GM19025 (cell line): Measurements from ENCODE around the gene EXOC6B.

Source experiments
- ATAC-seq: cut with Tn5 transposase; IDR thresholded peaks from one replicate; pipeline ENCODE4 v1.9.1; 2021; ENCODE audit warnings: mild to moderate bottlenecking, low read depth, moderate library complexity; ENCODE audit not compliant: unreplicated experiment

Gene EXOC6B

DNA sequence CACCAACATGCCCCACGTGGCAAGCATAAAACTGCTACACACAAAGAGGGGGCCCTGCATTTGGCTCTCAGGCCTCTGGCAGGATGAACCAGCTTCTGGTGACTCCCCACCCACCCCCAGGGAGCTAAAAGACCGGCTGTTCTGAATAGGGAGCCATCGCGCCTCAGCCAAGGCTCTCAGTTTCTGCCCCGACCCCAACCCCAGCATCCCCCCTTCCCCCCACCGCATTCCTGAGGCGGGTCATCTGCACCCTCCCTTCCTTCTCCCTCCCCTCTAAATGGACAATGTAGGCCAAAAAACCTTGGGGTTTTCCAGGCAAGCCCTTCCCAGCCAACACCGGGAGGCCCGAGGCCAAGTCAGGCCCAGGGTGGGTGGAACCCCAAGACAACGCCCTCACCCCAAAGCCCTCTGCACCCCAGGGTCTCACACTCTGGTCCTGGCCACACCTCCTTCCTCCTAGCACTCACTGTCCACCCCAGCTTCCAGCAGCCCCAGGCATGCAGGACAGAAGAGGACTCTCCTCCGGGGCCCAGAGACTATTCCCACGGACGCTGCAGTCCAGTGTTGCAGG is 683.9 kb downstream of the EXOC6B start:
- no peak for ATAC-seq

DNA sequence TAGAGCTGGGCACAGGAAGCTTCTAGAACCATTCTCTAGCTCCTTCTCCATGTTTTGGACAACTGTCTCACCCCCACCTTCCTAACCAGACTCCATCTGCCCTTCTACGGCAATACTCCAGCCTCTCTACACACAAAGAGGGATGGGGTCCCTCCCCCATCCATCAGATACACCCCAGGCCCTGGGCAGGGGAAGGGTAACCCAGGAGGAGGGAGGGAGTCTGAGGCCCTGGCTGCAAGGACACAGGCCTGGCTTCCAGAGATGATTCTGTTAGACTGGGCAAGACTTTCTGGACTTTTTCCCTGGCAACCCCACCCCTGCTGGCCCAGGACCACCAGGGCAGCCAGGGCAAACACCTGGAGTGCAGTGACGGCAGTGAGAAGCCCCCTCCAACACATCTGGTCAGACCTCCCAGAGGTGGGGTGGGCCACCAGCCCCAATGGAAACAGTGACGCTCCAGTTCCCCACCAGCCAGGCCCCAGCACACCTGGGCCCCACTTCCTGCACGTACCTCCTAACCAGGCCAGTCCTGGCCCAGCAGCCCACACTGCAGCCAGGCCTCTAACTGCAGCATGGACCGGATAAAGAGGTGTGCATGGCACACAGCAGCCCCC is 684.7 kb downstream of the EXOC6B start:
- ATAC-seq, result no peak

DNA sequence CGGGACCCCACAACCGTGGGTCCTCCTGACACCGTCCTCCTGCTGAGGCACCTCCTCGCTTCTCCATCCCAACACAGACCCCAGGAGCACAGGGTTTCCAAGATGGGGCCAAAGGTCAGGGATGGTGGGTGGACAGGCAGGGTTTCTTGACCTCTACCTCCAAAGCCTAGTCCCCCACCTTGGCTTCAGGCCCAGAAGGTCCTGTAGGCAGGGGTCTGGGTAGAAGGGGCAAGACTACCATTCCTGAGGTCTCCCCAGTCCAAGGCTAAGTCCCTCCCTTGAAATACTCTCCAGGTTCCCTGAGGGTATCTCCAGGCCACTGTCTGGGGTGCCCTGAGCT is 685.2 kb downstream of the EXOC6B start:
- no peak for ATAC-seq

DNA sequence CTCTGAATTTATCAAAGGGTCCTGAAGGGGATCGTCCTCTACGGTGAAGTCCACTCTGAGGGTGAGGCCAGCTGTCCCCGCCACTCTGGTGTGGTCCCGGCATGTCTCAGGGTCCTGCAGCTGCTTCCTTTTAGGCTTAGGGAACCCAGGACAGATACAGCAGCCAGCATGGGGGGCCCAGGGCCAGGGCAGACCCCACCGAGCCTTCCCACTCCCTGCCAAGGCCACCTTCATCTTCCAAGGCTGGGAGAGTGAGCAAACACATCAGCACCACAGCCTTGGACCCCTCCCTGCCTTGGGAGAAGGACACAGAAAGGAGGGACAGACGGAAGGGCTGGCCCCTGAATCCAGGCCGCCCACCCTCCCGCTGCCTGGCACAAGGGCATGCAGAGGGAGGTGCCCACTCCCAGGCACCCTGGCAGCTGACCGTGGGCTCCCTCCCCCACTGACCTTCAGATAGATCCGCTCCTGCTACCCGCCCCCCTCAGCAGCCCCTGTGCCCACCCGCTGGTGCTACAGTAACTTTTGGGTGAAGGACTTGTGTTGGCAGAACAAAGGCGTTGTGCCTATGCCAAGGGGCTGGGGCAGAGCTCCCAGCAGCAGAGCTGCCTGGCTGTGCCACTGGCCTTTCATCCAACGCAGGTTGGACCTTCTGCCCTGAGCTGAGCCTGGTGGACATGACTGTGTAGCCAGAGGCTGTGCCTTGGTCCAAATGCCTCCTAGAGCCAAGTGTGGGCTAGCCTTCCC is 685.8 kb downstream of the EXOC6B start:
- no peak for ATAC-seq

DNA sequence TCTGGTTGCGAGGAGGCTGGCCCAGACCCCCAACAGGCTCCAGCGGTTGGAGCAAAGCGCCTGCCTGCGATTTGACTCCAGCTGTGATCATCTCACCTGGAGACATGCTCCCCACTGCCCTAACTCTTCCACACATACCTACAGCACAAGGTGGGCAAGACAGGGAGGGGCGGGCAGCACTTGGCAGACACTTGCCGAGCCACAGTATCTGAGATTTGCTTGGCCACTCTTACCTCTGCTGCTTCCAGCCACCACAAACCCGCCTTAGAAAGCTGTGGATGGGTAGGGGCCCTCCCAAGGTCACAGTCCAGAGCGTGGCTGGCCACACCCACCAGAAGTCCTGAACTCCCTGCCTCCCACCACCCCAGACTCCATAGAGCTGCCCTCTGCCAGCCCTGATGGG is 686.4 kb downstream of the EXOC6B start:
- no peak for ATAC-seq

DNA sequence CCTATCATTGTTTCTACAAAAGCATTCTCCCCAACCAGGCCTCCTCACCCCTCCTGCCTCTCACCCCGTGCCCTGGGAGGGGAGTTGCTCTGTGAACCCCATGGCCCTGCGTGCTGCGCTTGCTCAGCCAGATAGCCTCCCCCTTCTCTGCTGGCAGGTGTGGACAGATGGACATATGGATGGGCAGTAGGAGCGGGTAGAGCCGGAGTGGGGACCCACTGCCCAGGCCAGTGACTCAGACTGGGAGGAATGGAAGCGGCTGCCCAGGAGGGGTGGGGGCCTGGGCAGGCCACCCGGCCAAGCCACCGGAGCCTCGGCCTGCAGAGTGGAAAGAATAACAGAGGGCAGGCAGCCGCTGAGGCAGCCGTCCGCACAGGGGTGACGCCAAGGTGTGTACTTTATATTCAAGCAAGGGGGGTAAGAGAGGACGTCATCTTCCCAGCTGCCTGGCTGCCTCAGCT is 686.9 kb downstream of the EXOC6B start:
- no peak for ATAC-seq

DNA sequence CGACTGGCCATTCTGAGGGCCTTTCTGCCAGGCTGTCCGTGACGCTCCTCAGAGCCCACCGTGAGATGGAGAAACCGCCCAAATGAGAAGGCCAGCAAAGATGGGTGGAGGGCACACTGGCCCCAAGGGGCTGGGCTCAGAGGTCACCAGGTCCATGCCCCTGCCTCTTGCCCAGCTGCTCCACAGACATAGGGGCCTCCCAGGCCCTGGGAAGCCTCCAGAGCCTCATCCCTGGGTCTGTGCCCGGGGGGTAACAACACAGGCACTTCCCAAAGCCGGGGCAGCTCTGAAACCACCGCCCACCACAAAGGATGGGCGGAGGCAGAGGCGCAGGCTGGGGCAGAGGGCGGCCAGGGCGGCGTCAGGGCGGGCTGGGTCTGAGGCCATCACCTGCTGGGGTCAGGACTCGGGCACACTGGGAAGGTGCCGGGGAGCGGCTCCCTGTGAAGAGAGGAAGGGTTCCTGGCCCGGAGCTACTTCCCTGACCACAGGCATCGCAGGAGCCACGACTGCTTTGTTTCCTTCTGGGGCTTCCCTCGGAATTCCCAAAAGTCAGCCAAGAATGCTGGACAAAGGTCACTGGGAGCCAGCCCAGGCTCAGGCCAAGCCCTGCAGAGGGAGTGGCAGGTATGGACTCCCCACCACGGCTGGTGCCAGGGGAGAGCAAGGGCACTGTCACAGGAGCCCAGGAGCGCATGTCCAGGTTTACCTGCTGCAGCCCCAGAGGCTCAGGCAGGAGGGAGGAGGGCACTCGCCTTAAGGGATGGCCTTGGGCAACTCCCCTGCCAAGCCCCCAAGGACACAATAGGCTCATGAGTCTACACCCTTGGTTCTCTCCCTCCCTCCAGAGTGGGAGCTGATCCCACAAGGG is 687.6 kb downstream of the EXOC6B start:
- no peak for ATAC-seq

DNA sequence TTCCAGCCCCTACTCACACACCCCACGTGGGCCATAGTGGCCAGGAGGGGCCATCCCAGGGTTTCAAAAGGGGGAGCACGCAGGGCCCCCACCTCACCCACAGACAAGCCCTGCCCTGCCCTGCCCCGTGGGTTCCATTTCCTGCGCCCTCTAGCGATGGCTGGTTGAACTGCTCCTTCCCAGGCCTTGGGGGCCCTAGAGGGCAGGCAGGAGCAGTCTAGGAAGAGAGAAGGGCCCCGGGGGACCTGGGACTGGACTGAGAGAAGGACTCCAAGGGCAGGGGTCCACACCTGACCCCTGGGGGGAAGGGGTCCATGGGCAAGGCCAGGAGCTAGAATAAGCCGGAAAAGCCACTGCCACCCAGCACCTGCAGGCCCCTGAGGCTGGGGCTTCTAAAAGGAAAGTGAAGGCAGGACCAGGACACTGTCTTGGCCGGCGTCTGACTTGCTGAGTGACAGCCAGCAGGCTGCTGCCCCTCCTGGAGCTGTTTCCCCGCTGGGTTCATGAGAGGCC is 688.3 kb downstream of the EXOC6B start:
- peak; percentile 90 for ATAC-seq

DNA sequence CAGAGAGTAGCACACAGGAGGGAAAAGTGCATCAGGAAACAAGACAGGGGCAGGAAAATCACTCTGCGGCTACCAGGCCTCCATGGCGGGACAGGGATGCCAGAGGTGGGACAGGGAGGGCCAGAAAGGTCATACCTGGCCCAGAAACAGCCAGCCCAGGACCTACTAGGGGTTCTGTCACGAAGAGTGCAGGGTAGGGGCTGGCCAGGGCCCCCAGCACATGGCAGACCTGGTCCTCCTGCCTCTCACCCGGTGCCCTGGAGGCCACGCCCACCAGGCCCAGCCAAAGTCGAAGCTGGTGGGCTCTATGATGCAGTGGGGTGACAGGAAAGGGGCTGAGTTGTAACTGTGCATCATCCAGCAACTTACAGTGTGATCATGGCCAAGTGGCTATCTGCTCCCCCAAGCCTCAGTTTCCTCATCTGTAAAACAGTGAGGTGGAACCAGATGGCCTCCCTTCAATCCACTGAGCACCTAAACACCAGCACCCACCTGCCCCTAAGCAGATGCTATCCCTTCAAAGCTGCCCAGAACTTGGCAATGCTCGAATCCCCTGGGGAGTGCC is 688.8 kb downstream of the EXOC6B start:
- ATAC-seq, result no peak

DNA sequence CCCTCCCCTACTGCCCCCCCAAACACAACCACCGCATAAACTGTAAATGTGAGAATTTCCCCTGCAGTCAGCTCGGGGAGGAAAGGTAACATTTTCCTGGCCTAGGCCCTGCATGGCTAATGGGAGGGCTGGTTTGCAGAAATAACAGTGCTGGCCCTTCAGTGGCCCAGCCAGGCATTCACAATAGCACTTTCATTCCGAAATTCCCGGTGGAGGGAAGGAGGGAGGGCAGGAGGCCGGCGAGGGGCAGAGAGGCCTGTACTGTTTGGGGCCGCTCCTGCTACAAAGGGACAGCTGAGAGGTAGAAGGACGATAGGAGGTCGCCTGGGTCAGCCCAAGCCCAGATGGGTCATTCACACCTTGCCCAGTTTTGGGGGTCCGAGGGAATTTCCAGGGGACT is 689.5 kb downstream of the EXOC6B start:
- no peak for ATAC-seq

DNA sequence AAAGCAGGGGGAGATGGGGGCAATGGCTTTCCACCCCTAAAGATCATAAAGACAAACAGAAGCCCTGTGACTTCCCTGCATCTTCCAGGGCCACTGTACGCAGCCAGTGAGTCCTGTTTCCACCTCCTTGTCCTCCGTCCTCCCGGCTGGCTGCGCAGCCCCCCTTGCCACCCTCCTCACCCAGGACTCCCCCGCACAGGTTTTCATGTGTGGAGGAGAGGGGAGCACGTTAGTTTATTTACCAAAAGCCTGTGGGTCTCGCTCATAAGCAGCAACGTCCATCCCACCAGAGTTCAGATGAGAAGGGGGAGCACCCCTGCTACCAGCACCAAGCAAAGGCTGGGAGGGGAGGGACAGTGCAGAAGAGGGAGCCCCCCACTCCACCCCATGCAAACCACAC is 689.9 kb downstream of the EXOC6B start:
- no peak for ATAC-seq

DNA sequence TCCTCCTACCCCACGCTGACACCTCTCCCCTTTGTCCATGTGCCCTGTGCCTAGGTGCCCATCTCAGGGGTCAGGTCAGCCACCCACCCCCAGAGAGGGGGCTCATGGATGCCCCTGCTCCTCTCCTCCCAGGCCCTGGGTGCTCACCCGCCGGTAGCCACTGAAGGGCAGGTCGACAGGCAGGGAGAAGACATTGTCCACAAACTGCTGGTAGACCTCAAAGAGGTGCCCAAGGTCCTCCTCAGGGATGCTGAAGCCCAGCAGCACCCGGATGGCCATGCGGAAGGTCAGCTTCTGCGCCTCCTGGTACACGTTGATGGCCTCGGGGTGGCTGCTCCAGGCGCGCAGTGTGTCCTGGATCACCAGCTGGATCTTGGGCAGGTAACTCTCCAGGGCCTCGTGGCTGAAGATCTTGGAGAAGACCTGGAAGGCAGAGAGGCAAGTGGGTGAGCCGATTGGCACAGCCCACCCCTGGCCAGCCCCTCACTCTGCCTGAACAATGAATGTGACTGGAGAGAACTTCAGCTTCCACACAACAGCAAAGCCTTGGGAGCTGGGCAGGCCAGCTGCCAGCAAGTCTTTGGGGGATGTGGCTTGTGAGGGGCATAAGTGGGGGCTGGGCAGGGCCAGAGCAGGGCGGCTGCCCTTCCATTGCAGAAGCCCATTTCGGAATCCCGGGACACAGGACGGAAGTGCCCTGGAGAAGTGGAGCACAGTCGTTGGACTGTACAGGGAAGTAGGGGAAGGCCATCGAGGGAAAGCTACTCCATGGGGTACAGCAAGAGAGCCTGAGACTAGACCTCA is 690.6 kb downstream of the EXOC6B start:
- ATAC-seq, result no peak

DNA sequence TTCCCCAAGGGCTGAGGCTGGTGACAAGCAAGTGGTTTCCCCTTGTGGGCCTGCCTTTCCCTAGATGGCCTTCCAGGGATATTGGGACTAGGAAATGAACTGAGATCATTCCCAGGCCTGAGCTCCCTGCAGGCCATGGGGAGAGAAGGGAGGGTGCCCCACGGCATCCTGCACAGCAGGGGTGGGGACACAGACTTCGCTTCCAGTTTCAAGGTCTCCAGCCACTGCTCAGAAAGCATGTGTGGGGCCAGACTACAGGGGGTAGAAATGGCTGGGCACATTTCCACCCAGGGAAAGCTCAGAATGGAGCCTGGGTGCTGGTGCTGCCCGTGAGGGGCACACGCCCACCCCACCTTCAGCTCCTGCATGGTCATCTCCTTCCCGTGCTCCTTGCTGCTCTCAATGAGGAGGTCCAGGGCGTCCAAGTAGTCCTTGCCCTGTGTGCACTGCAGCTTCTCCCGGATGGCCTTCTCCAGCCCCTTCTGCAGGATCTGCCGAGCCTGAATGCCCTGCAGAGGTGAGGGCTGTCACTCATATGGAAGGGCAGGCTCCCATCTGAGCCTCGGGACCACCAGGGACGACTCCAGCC is 691.3 kb downstream of the EXOC6B start:
- ATAC-seq, result no peak

DNA sequence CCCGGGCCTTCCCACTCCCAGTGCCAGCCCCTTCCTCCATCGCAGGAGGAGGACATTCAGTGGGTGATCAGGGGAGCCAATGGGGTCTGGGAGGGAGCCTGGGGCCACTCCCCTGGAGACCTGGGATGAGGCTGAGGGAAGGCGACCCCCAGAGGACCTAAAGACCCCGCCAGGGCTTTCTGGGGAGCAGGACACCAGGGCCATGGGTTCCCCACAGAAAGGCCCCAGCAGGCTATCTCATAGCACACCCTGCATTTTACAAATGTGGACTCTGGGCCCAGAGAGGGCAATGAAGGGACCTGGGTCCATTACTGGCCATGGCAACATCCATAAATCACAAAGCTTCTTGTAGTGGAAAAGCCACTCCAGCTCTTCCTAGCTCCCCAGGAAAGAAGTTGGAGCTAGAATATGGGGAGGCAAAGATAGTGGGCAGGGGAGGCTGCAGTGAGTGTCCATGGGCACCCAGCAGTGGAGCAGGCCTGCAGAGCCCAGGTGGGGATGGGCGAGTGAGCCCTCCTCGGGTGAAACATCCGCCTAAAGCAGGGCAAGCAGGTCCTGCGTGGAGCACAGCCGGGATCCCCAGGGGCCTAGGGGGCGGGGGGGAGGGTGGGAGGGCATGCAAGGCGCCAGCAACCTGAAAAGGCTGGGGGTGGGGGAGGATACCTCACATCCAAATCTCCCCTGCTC is 692.0 kb downstream of the EXOC6B start:
- ATAC-seq, result no peak

DNA sequence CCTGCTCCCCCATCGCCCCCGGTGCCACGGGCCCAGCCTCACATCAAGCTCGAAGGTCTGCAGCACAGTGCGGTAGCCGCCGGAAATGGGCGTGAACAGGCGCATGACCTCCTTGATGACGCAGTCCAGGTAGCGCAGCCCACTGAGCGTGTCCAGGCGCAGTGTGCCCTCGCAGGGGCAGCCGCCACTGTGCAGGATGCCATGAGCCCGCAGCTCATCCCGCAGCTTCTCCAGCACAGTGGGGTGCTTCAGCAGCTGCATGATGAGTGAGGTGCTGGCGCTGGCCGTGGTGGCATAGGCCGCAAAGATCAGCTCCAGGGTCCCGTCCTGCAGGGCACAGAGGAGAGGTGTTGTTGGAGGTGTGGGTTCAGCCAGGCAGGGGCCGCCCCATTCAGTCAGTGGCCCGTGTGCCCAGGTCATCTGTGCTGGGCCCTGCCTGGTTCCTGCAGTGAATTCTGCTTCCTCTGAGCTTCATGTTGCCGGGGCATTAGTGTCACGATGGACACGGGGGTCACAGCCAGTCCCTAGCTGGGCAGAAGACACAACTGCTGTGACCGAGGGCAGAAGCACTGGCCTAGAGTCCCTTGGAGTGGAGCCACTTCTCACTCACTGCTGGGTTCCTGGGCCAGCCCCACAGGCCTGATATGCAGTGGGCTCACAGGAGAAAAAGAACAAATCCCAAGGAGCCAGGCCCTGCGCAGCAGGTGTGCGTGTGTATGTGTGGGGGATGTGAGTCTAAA is 692.7 kb downstream of the EXOC6B start:
- ATAC-seq, result no peak

DNA sequence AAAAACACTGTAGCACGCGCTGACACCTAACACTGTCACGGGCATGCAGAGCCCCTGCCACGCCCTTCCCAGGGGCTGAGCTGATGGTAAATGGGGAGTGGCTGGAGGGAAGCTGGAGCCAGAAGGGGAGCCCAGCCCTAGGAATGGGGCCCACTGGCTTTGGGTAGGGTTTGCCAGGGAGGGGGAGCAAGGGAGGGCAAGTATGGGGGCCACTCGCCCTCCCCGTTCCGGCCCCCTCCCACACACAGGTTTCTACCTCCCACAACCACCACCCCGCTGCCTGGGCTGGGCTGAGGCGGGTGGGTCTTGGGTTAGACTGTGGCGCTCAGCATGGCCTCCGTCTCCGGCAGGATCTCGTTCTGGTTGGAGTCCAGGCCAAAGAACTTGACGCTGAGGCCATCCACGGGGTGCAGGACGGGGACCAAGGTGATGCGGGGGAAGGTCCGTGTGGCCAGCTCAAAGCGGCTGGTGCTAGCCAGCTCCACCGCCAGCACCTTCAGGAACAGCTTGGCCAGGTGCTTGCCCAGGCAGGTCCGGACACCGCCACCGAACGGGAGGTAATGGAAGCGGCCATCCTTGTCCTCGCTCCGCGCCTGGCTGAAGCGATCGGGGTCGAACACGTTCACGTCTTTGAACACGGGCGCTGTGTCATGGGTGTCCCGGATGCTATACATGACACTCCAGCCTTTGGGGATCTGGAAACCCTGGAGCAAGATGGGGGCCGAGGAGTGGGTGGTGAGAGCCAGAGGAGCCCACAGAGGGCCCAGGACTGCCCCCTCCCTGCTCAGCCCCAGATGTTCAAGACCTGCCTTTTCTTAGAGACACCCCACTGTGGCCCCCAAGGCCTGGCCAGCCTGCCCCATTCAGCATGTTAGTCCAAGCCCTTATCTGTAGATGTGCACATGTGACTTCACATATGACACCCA is 693.7 kb downstream of the EXOC6B start:
- ATAC-seq, result no peak

DNA sequence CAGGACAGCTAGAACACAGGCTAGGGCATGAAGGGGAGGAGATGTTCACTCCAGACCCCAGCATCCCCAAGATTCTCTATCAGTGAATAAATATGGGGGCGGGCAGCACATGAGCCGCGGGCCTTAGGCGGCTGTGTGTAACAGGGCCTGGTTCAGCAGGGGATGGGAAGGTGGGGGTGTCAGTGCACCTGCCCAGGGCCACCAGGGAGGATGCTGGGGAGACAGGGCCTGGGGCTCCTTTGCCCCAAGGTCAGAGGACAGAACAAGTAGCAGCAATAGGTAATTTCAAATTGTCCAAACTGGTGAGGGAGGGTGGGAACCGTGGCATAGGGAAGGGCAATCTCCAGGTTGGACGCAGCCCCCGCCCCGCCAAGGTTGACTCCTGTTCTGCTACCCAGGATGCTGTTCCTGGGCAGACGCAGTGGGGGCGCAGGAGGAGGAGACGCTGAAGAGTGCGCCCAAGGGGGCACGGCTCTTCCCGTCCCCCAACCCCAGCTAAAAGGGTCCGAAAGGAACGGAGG is 694.4 kb downstream of the EXOC6B start:
- ATAC-seq, result no peak
